Subcutaneous adipose tissue (tissue), 4 donors: ENCODE results near the gene DHRS7. TPM values are rescaled to one million over a fixed set of nuclear protein-coding genes. Genes with fewer than 3 reads are reported as not detected.

Experiments
- total RNA-seq, 4 donors: library from RNA; depleted of rRNA; stranded (reverse); fragments of >200 nt; gene quantifications; one replicate each; pipeline ENCODE4 v1.1.0, GENCODE V29; 2016
- TF ChIP-seq, protein P1 (sequence below): fragments of 450-650 bp; IDR thresholded peaks from one replicate; pipeline ENCODE4 v1.5.1; 2016; ENCODE audit warnings: low read depth, mild to moderate bottlenecking, control low read depth, antibody characterized with exemption, moderate library complexity

DHRS7 gene
- total RNA-seq, 4 donors from 2014 or later, result 73.0 to 106 (median 83.2) TPM

DNA sequence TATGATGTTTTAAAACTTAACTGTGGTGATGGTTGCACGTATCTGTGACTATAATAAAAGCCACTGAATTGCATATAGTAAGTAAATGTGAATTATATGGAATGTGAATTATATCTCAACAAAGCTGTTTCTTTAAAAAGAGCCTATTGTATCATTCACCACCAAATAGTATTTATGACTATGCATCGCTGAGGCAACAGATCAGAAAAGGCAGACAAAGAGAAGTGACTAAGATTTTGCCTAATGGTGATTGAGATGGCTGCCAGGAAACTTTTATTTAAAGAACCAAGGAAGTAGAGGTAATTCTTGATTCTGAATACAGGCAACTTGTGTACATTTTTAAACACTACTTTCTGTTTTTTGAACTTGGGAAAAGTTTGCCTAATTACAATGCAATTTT, 31.7 kb downstream of the DHRS7 start:
- TF ChIP-seq, protein P1, sequence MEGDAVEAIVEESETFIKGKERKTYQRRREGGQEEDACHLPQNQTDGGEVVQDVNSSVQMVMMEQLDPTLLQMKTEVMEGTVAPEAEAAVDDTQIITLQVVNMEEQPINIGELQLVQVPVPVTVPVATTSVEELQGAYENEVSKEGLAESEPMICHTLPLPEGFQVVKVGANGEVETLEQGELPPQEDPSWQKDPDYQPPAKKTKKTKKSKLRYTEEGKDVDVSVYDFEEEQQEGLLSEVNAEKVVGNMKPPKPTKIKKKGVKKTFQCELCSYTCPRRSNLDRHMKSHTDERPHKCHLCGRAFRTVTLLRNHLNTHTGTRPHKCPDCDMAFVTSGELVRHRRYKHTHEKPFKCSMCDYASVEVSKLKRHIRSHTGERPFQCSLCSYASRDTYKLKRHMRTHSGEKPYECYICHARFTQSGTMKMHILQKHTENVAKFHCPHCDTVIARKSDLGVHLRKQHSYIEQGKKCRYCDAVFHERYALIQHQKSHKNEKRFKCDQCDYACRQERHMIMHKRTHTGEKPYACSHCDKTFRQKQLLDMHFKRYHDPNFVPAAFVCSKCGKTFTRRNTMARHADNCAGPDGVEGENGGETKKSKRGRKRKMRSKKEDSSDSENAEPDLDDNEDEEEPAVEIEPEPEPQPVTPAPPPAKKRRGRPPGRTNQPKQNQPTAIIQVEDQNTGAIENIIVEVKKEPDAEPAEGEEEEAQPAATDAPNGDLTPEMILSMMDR, result no peak

DNA sequence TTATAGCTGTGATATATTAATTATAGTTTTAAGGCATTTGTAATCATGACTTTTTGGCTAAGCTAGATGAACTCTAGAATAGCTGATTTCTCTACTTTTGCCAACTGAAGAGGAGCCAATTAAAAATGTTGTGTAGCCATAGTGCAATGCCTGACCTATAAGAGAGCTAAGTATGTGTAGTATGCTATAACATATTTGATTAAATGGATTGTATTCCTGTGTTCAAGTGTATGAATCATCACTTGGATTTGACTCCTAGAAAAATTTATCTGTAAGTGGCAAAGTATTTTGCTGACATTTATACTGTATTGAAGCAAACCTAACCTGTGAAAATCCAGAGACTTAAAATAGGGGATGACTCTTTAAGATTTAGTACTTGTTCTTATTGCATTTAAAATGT, 39.3 kb downstream of the DHRS7 start:
- TF ChIP-seq, protein P1, result no peak

DNA sequence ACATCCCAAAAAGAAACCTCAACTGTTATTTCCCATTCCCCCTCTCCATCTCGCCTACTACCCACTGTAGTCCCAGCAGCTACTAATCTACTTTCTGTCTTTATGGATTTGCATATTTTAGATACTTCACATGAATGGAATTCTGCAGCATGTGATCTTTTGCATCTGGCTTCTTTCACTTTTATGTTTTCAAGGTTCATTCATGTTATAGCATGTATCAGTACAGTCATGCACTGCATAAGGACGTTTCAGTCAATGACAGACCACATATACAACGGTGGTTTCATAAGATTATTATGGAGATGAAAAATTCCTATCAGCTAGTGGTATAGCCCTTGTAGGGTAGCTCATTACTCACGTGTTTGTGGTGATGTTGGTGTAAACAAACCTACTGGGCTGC, 49.0 kb downstream of the DHRS7 start:
- TF ChIP-seq, protein P1, result no peak

DNA sequence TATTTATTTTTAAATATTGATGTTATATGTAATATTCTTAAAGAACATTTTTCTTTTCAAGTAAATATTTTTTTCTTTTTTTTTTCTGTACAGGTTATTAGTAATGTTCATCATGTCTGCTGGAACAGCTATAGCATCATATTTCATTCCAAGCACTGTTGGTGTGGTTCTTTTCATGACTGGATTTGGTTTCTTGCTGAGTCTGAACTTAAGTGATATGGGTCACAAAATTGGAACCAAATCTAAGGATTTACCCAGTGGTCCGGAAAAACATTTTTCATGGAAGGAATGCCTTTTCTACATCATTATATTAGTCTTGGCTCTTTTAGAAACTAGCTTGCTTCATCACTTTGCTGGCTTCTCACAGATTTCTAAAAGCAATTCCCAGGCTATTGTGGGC, 50.3 kb downstream of the DHRS7 start:
- TF ChIP-seq, protein P1, result no peak

DNA sequence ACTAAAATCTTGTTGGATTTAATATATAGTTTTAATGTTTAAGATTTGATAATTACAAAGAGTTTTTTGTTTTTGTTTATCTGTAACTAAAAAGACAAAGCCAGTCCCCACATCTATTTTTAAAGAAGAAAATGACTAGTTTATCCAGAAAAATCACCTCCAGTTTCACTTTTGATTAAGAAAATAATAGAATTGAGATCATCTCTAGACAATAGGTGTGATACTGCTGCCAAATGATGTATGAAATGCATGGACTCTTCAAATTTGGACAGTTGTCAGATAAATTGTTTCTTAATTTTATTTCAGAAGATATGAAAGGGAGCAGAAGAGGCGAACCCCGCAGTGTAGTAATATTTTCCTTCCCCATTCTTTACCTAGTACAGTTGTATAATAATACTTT, 53.5 kb downstream of the DHRS7 start:
- TF ChIP-seq, protein P1, result no peak

DNA sequence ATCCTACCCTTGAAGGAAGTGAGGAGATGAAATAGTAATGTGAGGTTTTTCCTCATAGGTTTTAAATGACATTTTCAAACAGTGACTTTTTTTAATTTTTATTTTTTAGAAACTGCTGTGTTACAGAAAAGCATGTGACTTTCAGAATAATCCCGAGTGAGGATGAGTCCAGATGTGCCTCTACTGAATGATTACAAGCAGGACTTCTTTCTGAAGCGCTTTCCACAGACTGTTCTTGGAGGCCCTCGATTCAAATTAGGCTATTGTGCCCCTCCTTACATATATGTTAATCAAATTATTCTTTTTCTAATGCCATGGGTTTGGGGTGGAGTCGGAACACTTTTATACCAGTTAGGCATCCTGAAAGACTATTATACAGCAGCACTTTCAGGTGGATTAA, 57.7 kb downstream of the DHRS7 start:
- TF ChIP-seq, protein P1, result no peak

DNA sequence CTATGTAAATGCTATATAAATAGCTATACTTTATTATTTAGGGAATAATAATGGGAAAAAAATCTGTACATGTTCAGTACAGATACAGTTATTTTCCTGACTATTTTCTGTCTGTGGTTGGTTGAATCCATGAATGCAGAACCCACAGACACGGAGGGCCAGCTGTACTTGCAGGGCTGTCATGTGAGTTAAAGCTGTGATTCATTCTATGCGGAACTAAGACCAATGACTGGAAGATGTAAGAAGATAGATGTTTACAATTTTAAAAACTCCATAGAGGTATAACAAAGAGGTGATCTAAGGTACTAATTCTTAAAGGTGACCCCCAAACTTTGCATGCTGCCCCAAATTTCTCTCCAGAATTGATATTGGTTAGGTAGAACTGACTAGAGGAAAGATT, 58.9 kb downstream of the DHRS7 start:
- TF ChIP-seq, protein P1, result no peak
